ENCODE data around the gene PCBD1.

GRCh38 chr10:70930263-70931000, 42.1 kb upstream of the PCBD1 start:
- TF ChIP-seq POLR2A (IDR thresholded peaks at IDR 0.05) (no peak), CTCF (IDR thresholded peaks at IDR 0.05) (no peak)
